Natural killer cell treated with Interleukin-12 subunit alpha and Interleukin-12 subunit beta and Interleukin-15 and Interleukin-18, amount 100 ng/mL, for 72 hours (primary cell): ENCODE results near the gene GMPPA. TPM values are rescaled to one million over a fixed set of nuclear protein-coding genes. Genes with fewer than 3 reads are reported as not detected.
A peak's percentile ranks its signal among the peaks of the same experiment; 100 is the strongest.

ENCODE experiments used
- ATAC-seq, 2 donors: fragments of 150-1000 bp; cut with Tn5 transposase in 1 of 2; sonication (Bioruptor Pico), chemical (Tn5 transposase) in 1 of 2; 2 replicates each; pipeline ENCODE4 v1.10.0; 2021
- DNase-seq: peaks from one replicate; pipeline ENCODE4 v3.0.0; 2022; ENCODE audit warnings: low spot score
- H3K27ac Mint-ChIP-seq, 2 donors: 1 replicate in 1 of 2; 2 replicates in 1 of 2; pipeline ENCODE4 v1.8.0; 2022; ENCODE audit warnings: mixed read lengths in 2 of 2, mild to moderate bottlenecking in 1 of 2, moderate library complexity in 1 of 2
- H3K27me3 Mint-ChIP-seq, 2 donors: 1 replicate in 1 of 2; 2 replicates in 1 of 2; pipeline ENCODE4 v1.8.0; 2022; ENCODE audit warnings: mixed read lengths in 2 of 2
- H3K36me3 Mint-ChIP-seq: one replicate; pipeline ENCODE4 v1.8.0; 2022; ENCODE audit warnings: mixed read lengths
- H3K4me1 Mint-ChIP-seq, 2 donors: 1 replicate in 1 of 2; 2 replicates in 1 of 2; pipeline ENCODE4 v1.8.0; 2022; ENCODE audit warnings: low read depth in 2 of 2, mixed read lengths in 2 of 2, mild to moderate bottlenecking in 1 of 2
- H3K4me3 Mint-ChIP-seq: one replicate; pipeline ENCODE4 v1.8.0; 2022; ENCODE audit warnings: mixed read lengths
- H3K9me3 Mint-ChIP-seq: 2 replicates; pipeline ENCODE4 v1.8.0; 2022; ENCODE audit warnings: mixed read lengths
- total RNA-seq, 2 donors: library from RNA; stranded (reverse); gene quantifications; one replicate each; pipeline ENCODE4 v1.2.3, GENCODE V29; 2022

GMPPA gene
- total RNA-seq, 2 donors from 2014 or later = 55.5 to 67.1 TPM

DNA sequence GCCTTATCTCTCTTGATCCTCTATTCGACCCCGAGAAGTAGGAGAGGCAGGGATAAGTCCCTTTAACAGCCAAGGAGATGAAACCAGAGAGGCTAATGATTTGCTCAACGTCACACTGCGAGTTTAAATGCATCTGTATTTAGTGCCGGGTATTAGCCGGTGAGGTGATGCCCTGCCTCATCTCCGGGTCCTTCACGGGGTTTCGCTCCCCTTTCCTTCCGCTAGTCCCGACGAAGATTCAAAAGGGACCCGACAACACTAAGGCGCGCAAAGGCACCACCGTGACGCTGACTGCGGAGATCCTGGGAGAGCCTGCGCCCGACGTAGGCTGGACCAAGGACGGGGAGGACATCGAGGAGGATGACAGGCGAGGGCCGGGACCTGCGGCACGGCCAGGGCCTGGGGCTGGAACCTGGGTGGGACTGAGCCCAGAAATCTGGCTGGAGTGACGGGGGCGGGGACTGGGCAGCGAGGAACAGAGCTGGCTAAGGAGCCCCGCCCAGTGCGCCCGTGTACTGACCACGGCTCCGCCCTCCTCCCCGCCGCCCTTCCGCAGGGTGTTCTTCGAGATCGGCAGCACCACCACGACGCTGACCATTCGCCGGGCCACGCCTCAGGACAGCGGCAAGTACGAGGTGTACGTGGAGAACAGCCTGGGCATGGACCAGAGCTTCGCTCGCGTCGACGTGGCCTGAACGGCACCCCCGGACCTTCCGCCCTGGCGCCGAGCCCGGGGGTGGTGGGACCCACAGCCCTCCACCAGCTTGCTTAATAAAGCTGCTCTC, 1.0 kb upstream of the GMPPA start:
- peak; percentile 72 to 83 for ATAC-seq
- Mint-ChIP-seq H3K4me3 (peak overlapping the region; percentile 94), H3K36me3 (no peaks in the 10 kb centered on the region), H3K4me1 (peaks cover 26 to 33% of the 10 kb centered on the region in 2 donors), H3K27ac (peak overlapping the region; percentile 74 to 87), H3K27me3 (peaks cover 7 to 22% of the 10 kb centered on the region in 2 donors), H3K9me3 (no peaks in the 10 kb centered on the region)
- DNase-seq = peak; percentile 85

DNA sequence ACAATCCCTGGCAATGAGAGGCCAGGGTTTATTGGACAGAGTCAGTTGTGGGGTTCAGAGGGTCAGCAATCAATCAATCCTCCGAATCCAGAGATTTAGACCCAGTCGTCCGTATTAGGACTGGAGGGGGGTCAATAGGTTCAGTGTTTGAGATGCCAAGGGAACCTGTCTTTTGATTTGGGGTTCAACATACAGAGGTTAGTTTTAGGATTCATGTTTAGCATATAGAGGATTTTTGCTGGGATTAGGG, 292 bp downstream of the GMPPA start:
- H3K36me3 Mint-ChIP-seq = no peaks in the 10 kb centered on the region
- peak overlapping the region; percentile 94 for H3K4me3 Mint-ChIP-seq
- no peaks in the 10 kb centered on the region for H3K9me3 Mint-ChIP-seq
- H3K4me1 Mint-ChIP-seq = peaks cover 26 to 33% of the 10 kb centered on the region in 2 donors
- no peak for ATAC-seq
- peak overlapping the region; percentile 74 to 87 for H3K27ac Mint-ChIP-seq
- no peak for DNase-seq
- peaks cover 0 to 10% of the 10 kb centered on the region in 2 donors for H3K27me3 Mint-ChIP-seq

DNA sequence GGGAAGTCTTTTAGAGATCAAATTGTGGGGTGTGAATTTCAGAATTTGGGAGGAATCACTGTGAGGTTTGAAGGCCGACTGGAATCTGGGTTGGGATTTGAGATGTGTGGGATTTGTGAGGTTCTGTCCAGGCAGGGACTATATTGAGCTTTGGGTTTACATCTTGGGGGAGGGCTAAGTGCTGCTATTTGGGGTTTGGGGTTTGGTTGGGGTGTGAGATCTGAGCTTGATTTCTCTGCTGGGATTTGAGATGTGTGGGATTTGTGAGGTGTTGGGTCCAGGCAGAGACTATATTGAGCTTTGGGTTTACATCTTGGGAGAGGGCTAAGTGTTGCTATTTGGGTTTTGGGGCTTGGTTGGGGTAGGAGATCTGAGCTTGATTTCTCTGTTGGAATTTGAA, 864 bp downstream of the GMPPA start:
- peak overlapping the region; percentile 94 for H3K4me3 Mint-ChIP-seq
- H3K27me3 Mint-ChIP-seq = peaks cover 0 to 7% of the 10 kb centered on the region in 2 donors
- DNase-seq = no peak
- H3K4me1 Mint-ChIP-seq = peaks cover 26 to 36% of the 10 kb centered on the region in 2 donors
- no peaks in the 10 kb centered on the region for H3K36me3 Mint-ChIP-seq
- no peaks in the 10 kb centered on the region for H3K9me3 Mint-ChIP-seq
- peak overlapping the region; percentile 74 to 87 for H3K27ac Mint-ChIP-seq
- no peak for ATAC-seq

DNA sequence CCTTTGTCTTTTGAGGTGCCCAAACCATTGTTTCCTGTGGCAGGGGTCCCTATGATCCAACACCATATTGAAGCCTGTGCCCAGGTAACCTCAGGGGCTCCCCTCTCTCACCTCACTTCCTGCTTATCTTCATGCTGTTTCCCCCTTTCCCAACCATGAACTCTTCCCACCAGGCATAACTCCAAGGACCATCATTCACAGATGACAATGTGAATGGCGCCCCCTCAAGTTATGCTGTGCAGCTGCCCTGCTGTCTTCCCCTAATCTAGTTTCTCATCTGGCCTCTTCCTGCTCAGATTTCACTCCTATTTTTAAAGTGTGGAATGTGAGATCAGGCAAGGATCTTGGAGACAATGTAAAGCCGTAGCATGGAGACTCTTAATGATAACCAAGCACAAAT, 1.4 kb downstream of the GMPPA start:
- no peaks in the 10 kb centered on the region for H3K9me3 Mint-ChIP-seq
- peak overlapping the region; percentile 94 for H3K4me3 Mint-ChIP-seq
- DNase-seq (no peak), ATAC-seq (no peak)
- peak overlapping the region; percentile 74 to 87 for H3K27ac Mint-ChIP-seq
- H3K4me1 Mint-ChIP-seq = peaks cover 26 to 36% of the 10 kb centered on the region in 2 donors
- H3K27me3 Mint-ChIP-seq = peaks cover 0 to 4% of the 10 kb centered on the region in 2 donors
- no peaks in the 10 kb centered on the region for H3K36me3 Mint-ChIP-seq

DNA sequence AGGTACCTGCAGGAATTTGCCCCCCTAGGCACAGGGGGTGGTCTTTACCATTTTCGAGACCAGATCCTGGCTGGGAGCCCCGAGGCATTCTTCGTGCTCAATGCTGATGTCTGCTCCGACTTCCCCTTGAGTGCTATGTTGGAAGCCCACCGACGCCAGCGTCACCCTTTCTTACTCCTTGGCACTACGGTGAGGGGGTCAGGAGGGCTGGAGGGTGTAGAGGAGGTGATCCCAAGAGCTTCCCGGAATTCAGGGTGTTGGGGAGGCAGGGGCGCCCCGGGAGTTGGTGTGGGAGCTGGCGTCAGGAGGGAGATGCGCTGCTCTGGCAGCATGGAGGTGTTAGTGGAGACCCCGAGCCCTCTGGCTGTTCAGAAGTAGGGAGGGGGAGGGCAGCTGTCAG, 3.2 kb downstream of the GMPPA start:
- H3K4me1 Mint-ChIP-seq = peaks cover 26 to 32% of the 10 kb centered on the region in 2 donors
- no peaks in the 10 kb centered on the region for H3K9me3 Mint-ChIP-seq
- DNase-seq = no peak
- H3K27me3 Mint-ChIP-seq = no peaks in the 10 kb centered on the region
- H3K36me3 Mint-ChIP-seq = no peaks in the 10 kb centered on the region
- H3K27ac Mint-ChIP-seq = no peak overlapping the region
- no peak for ATAC-seq
- no peak overlapping the region for H3K4me3 Mint-ChIP-seq

DNA sequence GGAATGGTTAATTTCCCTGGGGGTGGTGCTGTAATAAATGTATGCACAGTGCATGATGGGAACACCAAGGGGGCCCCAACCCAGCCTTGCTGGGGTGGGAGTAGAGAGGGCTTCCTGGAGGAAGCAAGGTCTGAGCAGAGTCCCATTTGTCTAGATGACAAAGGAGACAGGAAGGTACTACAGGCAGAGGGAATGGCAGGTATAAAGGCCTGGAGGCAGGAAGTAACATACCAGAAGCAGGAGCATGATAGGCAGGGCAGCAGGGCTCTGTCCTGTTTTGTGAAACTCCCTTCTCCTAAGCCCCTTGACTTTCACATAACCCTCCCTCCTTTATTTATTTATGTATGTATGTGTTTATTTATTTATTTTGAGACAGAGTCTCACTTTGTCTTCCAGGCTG, 3.9 kb downstream of the GMPPA start:
- H3K9me3 Mint-ChIP-seq = no peaks in the 10 kb centered on the region
- DNase-seq (no peak), ATAC-seq (no peak)
- H3K27me3 Mint-ChIP-seq = no peaks in the 10 kb centered on the region
- H3K27ac Mint-ChIP-seq = no peak overlapping the region
- no peaks in the 10 kb centered on the region for H3K36me3 Mint-ChIP-seq
- H3K4me1 Mint-ChIP-seq = peaks cover 26 to 32% of the 10 kb centered on the region in 2 donors
- H3K4me3 Mint-ChIP-seq = no peak overlapping the region

DNA sequence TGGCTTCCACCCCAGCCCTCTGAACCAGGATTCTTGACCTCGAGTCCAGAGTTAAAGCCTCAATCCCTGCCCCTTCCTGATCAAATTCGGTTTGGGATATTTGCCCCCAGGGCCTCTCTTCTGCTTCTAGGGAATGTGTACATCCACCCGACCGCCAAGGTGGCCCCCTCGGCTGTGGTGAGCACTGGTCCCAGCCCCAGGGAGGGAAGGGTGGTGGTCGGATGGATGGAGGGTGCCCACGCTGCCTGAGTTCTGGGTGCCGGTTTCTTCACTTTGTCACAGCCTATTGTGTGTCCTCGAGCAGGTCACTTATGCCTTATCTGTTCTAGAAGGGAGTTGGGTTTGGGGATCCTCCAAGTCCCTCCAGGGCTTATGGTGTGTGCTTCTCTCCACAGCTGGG, 6.9 kb downstream of the GMPPA start:
- H3K36me3 Mint-ChIP-seq = no peaks in the 10 kb centered on the region
- no peak for DNase-seq
- no peak overlapping the region for H3K27ac Mint-ChIP-seq
- no peak overlapping the region for H3K4me3 Mint-ChIP-seq
- no peak for ATAC-seq
- no peaks in the 10 kb centered on the region for H3K9me3 Mint-ChIP-seq
- H3K4me1 Mint-ChIP-seq = peaks cover 10 to 22% of the 10 kb centered on the region in 2 donors
- H3K27me3 Mint-ChIP-seq = peaks cover 12 to 13% of the 10 kb centered on the region in 2 donors

DNA sequence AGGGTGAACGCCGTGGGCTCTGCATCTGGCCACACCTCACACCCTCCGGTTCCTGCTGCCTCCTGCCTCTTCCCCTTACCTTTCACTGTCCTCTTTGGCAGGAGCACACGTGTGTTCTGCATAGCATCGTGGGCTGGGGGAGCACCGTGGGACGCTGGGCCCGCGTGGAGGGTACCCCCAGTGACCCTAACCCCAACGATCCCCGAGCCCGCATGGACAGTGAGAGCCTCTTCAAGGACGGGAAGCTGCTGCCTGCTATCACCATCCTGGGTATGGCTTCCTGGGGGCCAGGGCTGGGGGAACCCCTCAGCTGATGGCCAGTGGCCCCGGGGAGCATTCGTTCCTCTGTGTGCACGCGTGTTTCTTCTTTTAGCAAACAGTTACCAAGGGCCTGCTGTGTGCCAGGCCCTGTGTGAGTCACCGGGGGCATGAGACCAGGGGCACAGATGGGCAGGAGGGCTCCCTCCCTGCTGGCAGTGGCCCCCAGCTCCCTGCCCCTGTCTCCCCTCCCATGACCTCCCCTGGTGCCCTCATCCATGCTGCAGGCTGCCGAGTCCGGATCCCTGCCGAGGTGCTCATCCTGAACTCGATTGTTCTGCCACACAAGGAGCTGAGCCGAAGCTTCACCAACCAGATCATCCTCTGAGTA, 7.6 kb downstream of the GMPPA start:
- H3K36me3 Mint-ChIP-seq = no peaks in the 10 kb centered on the region
- DNase-seq = no peak
- ATAC-seq = no peak
- H3K9me3 Mint-ChIP-seq = no peaks in the 10 kb centered on the region
- peaks cover 10 to 20% of the 10 kb centered on the region in 2 donors for H3K4me1 Mint-ChIP-seq
- peaks cover 13 to 16% of the 10 kb centered on the region in 2 donors for H3K27me3 Mint-ChIP-seq
- H3K4me3 Mint-ChIP-seq = no peak overlapping the region
- H3K27ac Mint-ChIP-seq = no peak overlapping the region

DNA sequence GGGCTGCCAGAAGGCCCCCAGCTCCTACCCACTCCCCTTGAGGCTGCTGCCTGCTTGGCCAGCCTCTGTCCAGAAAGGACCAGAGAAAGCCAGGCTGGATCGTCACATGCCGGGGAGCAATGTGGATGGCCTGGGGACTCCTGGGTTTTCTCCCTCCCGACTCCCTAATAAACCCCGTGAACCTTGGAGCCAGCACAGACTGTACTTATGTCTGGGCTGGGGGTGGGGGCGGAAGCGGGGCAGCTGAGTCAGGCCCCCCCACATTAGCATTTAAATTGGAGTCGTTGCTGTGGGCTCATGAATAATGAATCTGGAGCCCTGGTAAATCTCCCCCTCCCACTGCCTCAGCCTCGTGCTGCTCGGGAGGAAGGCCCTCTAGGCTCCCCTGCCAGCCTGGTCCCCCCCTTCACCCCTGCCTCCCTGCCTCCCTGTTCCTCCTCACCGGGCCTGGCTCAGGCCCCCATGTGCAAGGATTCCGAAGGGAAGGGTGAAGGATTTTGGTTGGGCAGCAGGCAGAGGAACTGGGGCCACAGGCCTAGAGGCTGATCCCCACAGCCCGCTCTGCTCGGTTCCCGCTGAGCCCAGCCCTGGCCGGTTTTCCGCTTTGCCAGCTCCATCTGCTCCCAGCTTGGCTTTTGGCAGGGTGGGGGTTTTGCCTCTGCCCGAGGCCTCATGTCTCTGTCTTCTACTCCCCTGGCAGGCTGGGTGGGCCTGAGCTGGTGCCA, 8.3 kb downstream of the GMPPA start:
- no peak for ATAC-seq
- peaks cover 18 to 20% of the 10 kb centered on the region in 2 donors for H3K27me3 Mint-ChIP-seq
- H3K4me3 Mint-ChIP-seq = no peak overlapping the region
- H3K27ac Mint-ChIP-seq = no peak overlapping the region
- H3K9me3 Mint-ChIP-seq = no peaks in the 10 kb centered on the region
- no peak for DNase-seq
- H3K36me3 Mint-ChIP-seq = no peaks in the 10 kb centered on the region
- H3K4me1 Mint-ChIP-seq = peaks cover 10 to 14% of the 10 kb centered on the region in 2 donors

DNA sequence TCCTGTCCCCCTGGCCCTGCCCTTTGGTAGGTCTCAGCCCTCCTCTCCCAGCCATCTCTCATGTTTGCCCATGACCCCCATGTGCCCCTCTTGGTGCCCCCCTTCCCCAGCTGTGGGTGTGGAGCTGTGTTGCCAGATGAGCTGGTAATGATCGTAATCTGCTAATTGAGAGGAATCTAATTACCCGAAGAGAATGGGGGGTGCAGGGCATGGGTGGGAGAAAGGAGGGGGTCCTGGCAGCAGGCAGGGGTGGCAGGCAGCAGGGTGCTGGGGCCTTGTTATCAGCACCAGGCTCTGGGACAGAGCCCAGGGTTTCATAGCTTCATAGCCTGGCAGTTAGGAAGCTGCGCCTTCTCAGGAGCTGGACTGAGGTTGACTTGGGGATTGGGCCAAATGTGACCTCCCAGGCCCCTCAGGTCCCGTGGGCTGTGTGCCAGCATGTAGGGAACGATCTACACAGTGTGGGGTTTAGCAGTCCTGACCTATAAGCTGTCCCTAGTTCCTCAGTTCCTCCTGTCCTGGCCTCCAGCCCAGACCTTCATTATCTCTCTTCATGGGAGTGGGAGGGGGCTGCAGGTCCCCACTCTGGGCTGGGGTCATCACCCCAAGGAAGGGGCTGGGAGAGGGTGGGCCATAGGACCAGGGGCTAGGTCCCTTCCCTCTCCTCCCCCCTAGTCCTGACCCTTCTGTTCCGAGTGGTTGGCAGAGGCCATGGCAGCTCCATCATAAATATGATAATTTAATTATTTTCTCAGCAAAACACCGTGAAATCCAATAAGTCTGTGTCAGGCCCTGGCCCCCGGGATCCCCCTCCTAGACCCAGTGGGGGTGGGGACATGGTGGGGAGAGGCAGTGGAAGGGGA, 9.1 kb downstream of the GMPPA start:
- Mint-ChIP-seq H3K4me1 (peaks cover 10 to 14% of the 10 kb centered on the region in 2 donors), H3K36me3 (no peaks in the 10 kb centered on the region), H3K4me3 (no peak overlapping the region), H3K9me3 (no peaks in the 10 kb centered on the region), H3K27me3 (peaks cover 23 to 26% of the 10 kb centered on the region in 2 donors), H3K27ac (no peak overlapping the region)
- DNase-seq (no peak), ATAC-seq (no peak)

DNA sequence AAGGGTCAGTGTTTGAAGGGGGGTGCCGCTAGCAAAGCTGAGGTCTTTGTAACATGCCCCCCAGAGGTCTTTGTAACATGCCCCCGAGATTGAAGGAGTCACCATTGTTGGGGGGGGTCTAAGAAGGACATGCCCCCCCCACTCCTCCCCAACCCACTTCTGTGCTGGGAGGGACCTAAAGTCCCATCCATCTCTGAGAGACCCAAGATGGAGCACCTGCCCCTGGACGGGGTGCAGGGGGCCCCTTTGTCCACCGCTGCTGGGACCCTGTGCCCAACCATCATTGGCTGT, 9.7 kb downstream of the GMPPA start:
- no peak for DNase-seq
- Mint-ChIP-seq H3K4me3 (no peak overlapping the region), H3K4me1 (peaks cover 10 to 18% of the 10 kb centered on the region in 2 donors), H3K27ac (no peak overlapping the region), H3K27me3 (peaks cover 28 to 30% of the 10 kb centered on the region in 2 donors), H3K9me3 (no peaks in the 10 kb centered on the region), H3K36me3 (no peaks in the 10 kb centered on the region)
- ATAC-seq = no peak

DNA sequence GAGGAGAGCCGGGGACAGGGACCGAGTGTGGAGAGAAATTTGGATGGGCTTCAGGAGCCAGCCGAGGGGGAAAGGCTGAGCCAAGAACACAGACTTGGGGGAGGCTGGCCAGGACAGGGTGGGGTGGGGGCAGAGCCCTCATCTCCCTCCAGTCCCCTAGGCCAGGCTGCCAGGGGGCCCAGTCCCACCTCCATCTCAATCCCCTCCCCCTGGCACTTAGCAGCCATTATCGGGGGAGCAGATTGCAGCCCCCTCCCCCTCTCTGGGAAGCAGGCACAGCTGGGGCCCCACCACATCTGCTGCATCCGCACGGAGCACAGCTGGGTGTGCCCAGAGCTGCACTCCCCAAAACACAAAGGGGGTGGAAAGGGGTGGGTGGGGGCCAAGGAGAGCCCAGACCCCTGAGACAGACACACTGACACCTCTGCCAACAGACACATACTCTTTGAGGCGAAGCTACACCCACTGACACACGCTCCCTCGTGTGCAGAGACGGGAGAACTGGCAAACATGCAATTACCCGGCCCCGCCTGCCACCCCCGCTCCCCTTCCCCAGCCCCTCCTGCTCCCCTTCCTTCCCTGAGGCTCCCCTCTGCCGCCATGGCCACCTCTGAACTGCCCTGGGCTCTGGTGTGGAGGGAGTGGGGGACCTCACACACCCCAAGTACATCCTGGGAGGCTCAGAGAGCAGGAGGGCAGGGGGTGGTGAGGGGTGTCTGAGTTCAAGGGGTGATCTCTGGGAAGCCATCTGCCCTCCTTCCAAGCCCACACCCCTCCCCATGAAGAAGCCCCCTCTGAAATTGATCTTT, 10.5 kb downstream of the GMPPA start:
- DNase-seq = no peak
- Mint-ChIP-seq H3K36me3 (no peaks in the 10 kb centered on the region), H3K9me3 (no peaks in the 10 kb centered on the region), H3K4me3 (no peak overlapping the region), H3K27ac (no peak overlapping the region), H3K27me3 (peaks cover 34 to 38% of the 10 kb centered on the region in 2 donors), H3K4me1 (peaks cover 10 to 24% of the 10 kb centered on the region in 2 donors)
- peak; percentile 2 to 31 for ATAC-seq
